ENCODE measurements around the gene LCE1A. TPM values are rescaled to one million over a fixed set of nuclear protein-coding genes. Genes with fewer than 3 reads are reported as not detected.

Gene LCE1A
- total RNA-seq, 1 experiment from 2014 or later, result not detected

DNA sequence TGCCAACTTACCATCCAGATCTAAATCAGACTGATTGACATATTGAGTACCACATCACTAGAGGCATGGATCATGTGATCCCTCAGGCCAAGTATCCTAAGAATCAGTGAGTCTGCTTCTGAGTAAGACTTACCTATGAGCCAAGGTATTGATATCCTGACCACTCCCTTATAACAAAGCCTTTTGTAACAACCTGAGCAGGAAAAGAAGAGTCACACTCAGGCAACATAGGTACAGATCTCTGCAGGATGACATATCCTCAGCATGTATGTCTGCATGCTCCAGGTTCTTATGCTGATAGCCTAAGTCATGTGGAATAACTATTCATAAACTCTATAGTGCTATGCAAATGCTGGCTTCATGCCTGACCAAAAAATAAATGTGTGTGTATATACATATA lies 2.3 kb upstream of the LCE1A start:
- no peak overlapping the region for H3K27ac ChIP-seq (ENCODE audit: low read length)
- H3K4me1 ChIP-seq (ENCODE audit: control insufficient read depth, insufficient read depth, low read length), result no peaks in the 10 kb centered on the region
- ChIA-PET CTCF (no interaction called here), POLR2A (no interaction called here)
- H3K9me3 ChIP-seq (ENCODE audit: control insufficient read depth, insufficient read depth, low read depth, low read length), result no peaks in the 10 kb centered on the region
- intact Hi-C loops (cut with micrococcal nuclease; ENCODE audit: unreplicated experiment) (no loop called here), in situ Hi-C loops (cut with HindIII; ENCODE audit: low pct_unique_long_range_greater_than_20kb, low sequenced_read_pairs) (no loop called here)
- TF ChIP-seq POLR2AphosphoS5 (IDR thresholded peaks at IDR 0.05; ENCODE audit: low read depth, low read length) (no peak), SIN3A (IDR thresholded peaks at IDR 0.05; ENCODE audit: borderline replicate concordance, insufficient read depth, low read depth, low read length) (no peak), TCF7L2 (IDR thresholded peaks at IDR 0.05; ENCODE audit: low read depth, low read length) (no peak)
- TF ChIP-seq, protein P1, sequence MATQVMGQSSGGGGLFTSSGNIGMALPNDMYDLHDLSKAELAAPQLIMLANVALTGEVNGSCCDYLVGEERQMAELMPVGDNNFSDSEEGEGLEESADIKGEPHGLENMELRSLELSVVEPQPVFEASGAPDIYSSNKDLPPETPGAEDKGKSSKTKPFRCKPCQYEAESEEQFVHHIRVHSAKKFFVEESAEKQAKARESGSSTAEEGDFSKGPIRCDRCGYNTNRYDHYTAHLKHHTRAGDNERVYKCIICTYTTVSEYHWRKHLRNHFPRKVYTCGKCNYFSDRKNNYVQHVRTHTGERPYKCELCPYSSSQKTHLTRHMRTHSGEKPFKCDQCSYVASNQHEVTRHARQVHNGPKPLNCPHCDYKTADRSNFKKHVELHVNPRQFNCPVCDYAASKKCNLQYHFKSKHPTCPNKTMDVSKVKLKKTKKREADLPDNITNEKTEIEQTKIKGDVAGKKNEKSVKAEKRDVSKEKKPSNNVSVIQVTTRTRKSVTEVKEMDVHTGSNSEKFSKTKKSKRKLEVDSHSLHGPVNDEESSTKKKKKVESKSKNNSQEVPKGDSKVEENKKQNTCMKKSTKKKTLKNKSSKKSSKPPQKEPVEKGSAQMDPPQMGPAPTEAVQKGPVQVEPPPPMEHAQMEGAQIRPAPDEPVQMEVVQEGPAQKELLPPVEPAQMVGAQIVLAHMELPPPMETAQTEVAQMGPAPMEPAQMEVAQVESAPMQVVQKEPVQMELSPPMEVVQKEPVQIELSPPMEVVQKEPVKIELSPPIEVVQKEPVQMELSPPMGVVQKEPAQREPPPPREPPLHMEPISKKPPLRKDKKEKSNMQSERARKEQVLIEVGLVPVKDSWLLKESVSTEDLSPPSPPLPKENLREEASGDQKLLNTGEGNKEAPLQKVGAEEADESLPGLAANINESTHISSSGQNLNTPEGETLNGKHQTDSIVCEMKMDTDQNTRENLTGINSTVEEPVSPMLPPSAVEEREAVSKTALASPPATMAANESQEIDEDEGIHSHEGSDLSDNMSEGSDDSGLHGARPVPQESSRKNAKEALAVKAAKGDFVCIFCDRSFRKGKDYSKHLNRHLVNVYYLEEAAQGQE (IDR thresholded peaks at IDR 0.05; ENCODE audit: insufficient read depth in 1 of 2, low read depth in 2 of 2, low read length in 1 of 2), result no peak
- TF ChIP-seq, protein P2, sequence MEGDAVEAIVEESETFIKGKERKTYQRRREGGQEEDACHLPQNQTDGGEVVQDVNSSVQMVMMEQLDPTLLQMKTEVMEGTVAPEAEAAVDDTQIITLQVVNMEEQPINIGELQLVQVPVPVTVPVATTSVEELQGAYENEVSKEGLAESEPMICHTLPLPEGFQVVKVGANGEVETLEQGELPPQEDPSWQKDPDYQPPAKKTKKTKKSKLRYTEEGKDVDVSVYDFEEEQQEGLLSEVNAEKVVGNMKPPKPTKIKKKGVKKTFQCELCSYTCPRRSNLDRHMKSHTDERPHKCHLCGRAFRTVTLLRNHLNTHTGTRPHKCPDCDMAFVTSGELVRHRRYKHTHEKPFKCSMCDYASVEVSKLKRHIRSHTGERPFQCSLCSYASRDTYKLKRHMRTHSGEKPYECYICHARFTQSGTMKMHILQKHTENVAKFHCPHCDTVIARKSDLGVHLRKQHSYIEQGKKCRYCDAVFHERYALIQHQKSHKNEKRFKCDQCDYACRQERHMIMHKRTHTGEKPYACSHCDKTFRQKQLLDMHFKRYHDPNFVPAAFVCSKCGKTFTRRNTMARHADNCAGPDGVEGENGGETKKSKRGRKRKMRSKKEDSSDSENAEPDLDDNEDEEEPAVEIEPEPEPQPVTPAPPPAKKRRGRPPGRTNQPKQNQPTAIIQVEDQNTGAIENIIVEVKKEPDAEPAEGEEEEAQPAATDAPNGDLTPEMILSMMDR (IDR thresholded peaks at IDR 0.05), result no peak
- DNase-seq (ENCODE audit: low read depth, low spot score) (no peak), ATAC-seq (no peak)
- H3K27me3 ChIP-seq (ENCODE audit: control insufficient read depth, insufficient read depth, low read length), result peaks cover 14% of the 10 kb centered on the region
- no TSS peak for BruUV-seq (replicated peaks)
- H3K4me3 ChIP-seq (ENCODE audit: low read depth in 2 of 2, low read length in 2 of 2), result no peak overlapping the region
- no peaks in the 10 kb centered on the region for H3K36me3 ChIP-seq (ENCODE audit: control insufficient read depth, insufficient read depth, low read length)

DNA sequence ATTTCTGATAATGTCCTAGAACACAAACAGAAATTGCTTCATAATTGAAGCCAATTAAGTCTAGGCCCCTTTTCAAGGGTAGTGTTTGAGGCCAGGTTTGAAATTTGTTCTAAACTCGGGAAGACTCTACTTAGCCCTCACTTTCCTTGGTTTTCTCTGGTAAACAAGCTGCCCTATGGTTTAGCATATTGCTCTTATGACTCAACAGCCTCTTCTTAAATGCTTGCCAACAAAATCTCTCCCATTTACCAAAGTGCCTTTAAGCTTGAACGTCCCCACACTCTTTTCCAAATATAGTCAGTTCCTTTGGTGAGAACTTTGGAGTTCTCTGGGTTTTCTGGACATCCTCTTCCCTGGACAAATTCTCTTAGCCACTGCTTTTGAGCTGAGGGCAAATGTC lies 9.6 kb downstream of the LCE1A start:
- H3K9me3 ChIP-seq (ENCODE audit: control insufficient read depth, insufficient read depth, low read depth, low read length), result no peaks in the 10 kb centered on the region
- ChIA-PET CTCF (no interaction called here), POLR2A (no interaction called here)
- H3K27ac ChIP-seq (ENCODE audit: low read length), result no peak overlapping the region
- no peaks in the 10 kb centered on the region for H3K4me1 ChIP-seq (ENCODE audit: control insufficient read depth, insufficient read depth, low read length)
- in situ Hi-C loops (cut with HindIII; ENCODE audit: low pct_unique_long_range_greater_than_20kb, low sequenced_read_pairs) (no loop called here), intact Hi-C loops (cut with micrococcal nuclease; ENCODE audit: unreplicated experiment) (no loop called here)
- BruUV-seq (replicated peaks), result no TSS peak
- TF ChIP-seq, protein P1 (IDR thresholded peaks at IDR 0.05; ENCODE audit: insufficient read depth in 1 of 2, low read depth in 2 of 2, low read length in 1 of 2), result no peak
- no peak for TF ChIP-seq SIN3A (IDR thresholded peaks at IDR 0.05; ENCODE audit: borderline replicate concordance, insufficient read depth, low read depth, low read length)
- TF ChIP-seq, protein P2 (IDR thresholded peaks at IDR 0.05), result no peak
- TF ChIP-seq TCF7L2 (IDR thresholded peaks at IDR 0.05; ENCODE audit: low read depth, low read length), result no peak
- TF ChIP-seq POLR2AphosphoS5 (IDR thresholded peaks at IDR 0.05; ENCODE audit: low read depth, low read length), result no peak
- H3K27me3 ChIP-seq (ENCODE audit: control insufficient read depth, insufficient read depth, low read length), result no peaks in the 10 kb centered on the region
- H3K36me3 ChIP-seq (ENCODE audit: control insufficient read depth, insufficient read depth, low read length), result no peaks in the 10 kb centered on the region
- H3K4me3 ChIP-seq (ENCODE audit: low read depth in 2 of 2, low read length in 2 of 2), result no peak overlapping the region
- ATAC-seq (no peak), DNase-seq (ENCODE audit: low read depth, low spot score) (no peak)
